Panc1 (cell line): Measurements from ENCODE around the gene SPRYD4. TPM values are rescaled to one million over a fixed set of nuclear protein-coding genes. Genes with fewer than 3 reads are reported as not detected.
"Not testable (repeated sequence)": the region's sequence is repeated elsewhere in the genome, so short reads cannot be mapped to it uniquely, and the experiment has no call there.

Source experiments
- ATAC-seq: fragments of 200-7000 bp; cut with Tn5 transposase; 2 replicates; pipeline ENCODE4 v1.9.1; 2020; ENCODE audit warnings: mild to moderate bottlenecking, moderate library complexity
- BruUV-seq: library from RNA; stranded (reverse); fragments of 400-500 nt; replicated peaks from 2 replicates; lab custom pipeline; 2021; lab: Mats Ljungman, UMichigan
- CTCF ChIA-PET: fragments of 300-600 bp; sonication (Branson Sonifier 250); formaldehyde crosslinking; loops from one replicate; lab custom pipeline; 2022; ENCODE audit warnings: antibody characterized with exemption; lab: Charles Lee
- POLR2A ChIA-PET: fragments of 300-600 bp; sonication (Branson Sonifier 250); formaldehyde crosslinking; loops from one replicate; lab custom pipeline; 2022; ENCODE audit warnings: antibody characterized with exemption; lab: Charles Lee
- DNase-seq: peaks from one replicate; pipeline ENCODE4 v3.0.0-alpha.2; 2010; ENCODE audit warnings: low read depth, low spot score
- H3K27ac ChIP-seq: 2 replicates; pipeline ENCODE4 v1.5.1; 2011; ENCODE audit warnings: mild to moderate bottlenecking, low read length, inconsistent platforms
- H3K27me3 ChIP-seq: fragments of 200-500 bp; sonication (Bioruptor generic); 2 replicates; pipeline ENCODE4 v1.6.0; 2014; ENCODE audit warnings: low read length, inconsistent platforms; ENCODE audit not compliant: control insufficient read depth, insufficient read depth
- H3K36me3 ChIP-seq: fragments of 200-500 bp; sonication (Bioruptor generic); 2 replicates; pipeline ENCODE4 v1.5.1; 2014; ENCODE audit warnings: inconsistent platforms, mild to moderate bottlenecking, low read length, moderate library complexity; ENCODE audit not compliant: control insufficient read depth, insufficient read depth
- H3K4me1 ChIP-seq: 2 replicates; pipeline ENCODE4 v1.5.1; 2011; ENCODE audit warnings: inconsistent platforms, mild to moderate bottlenecking, low read length, moderate library complexity; ENCODE audit not compliant: control insufficient read depth, insufficient read depth
- H3K4me3 ChIP-seq, 2 experiments: 2 replicates each; pipeline ENCODE4 v1.5.1; 2011 to 2012; ENCODE audit warnings: low read depth in 2 of 2, low read length in 2 of 2, mild to moderate bottlenecking in 2 of 2, inconsistent platforms in 1 of 2, moderate library complexity in 1 of 2
- H3K9me3 ChIP-seq: fragments of 200-500 bp; sonication (Bioruptor generic); 2 replicates; pipeline ENCODE4 v1.5.1; 2014; ENCODE audit warnings: low read depth, mild to moderate bottlenecking, inconsistent platforms, low read length, moderate library complexity; ENCODE audit not compliant: control insufficient read depth, insufficient read depth
- POLR2AphosphoS5 ChIP-seq: IDR thresholded peaks from 2 replicates; pipeline ENCODE4 v1.6.1; 2012; ENCODE audit warnings: mild to moderate bottlenecking, low read depth, low read length, moderate library complexity
- REST ChIP-seq, 2 experiments: IDR thresholded peaks; 2 replicates each; pipeline ENCODE4 v1.6.1; 2011 to 2012; ENCODE audit warnings: low read depth in 2 of 2, control low read depth in 1 of 2, low read length in 1 of 2, mild to moderate bottlenecking in 1 of 2, moderate library complexity in 1 of 2; ENCODE audit not compliant: insufficient read depth in 1 of 2
- SIN3A ChIP-seq: IDR thresholded peaks from 2 replicates; pipeline ENCODE4 v1.6.1; 2012; ENCODE audit warnings: low read depth, mild to moderate bottlenecking, low read length, moderate library complexity, borderline replicate concordance; ENCODE audit not compliant: insufficient read depth
- TCF7L2 ChIP-seq: IDR thresholded peaks from 2 replicates; pipeline ENCODE4 v1.6.1; 2011; ENCODE audit warnings: mild to moderate bottlenecking, low read depth, low read length, inconsistent platforms
- in situ Hi-C: cut with HindIII; loops from 2 replicates; pipeline ENCODE4 v1.10.0; 2016; ENCODE audit warnings: low sequenced_read_pairs, low pct_unique_long_range_greater_than_20kb
- intact Hi-C: fragments of 100-400 bp; cut with micrococcal nuclease; formaldehyde crosslinking; loops from one replicate; pipeline ENCODE4 v1.10.0; 2022; ENCODE audit not compliant: unreplicated experiment
- total RNA-seq: library from RNA; stranded (reverse); gene quantifications from one replicate; pipeline ENCODE4 v1.2.1, GENCODE V29; 2021; ENCODE audit not compliant: unreplicated experiment
- TF ChIP-seq, protein P1 (sequence below): fragments of 450-650 bp; IDR thresholded peaks from 2 replicates; pipeline ENCODE4 v1.5.1; 2017; ENCODE audit warnings: mild to moderate bottlenecking

Gene SPRYD4
- total RNA-seq, 1 experiment from 2014 or later, result 3.7 TPM

DNA sequence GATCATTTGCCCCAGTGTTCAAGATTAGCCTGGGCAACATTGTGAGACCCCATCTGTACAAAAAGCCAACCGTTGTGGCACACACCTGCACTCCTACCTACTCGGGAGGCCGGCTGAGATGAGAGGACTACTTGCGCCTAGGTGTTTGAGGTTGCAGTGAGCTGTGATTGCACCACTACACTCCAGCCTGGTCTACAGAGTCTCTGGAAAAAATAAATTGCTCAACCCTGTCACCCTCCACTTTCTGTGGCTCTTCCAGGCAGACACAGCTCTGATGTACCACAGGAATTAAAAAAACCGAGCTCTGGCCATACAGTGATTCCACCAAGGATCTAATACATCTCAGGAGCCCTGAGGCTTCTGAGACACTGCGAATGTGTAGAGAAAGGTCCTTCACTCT, 33.5 kb upstream of the SPRYD4 start:
- ChIA-PET POLR2A (no interaction called here), CTCF (no interaction called here)
- TF ChIP-seq, protein P1, sequence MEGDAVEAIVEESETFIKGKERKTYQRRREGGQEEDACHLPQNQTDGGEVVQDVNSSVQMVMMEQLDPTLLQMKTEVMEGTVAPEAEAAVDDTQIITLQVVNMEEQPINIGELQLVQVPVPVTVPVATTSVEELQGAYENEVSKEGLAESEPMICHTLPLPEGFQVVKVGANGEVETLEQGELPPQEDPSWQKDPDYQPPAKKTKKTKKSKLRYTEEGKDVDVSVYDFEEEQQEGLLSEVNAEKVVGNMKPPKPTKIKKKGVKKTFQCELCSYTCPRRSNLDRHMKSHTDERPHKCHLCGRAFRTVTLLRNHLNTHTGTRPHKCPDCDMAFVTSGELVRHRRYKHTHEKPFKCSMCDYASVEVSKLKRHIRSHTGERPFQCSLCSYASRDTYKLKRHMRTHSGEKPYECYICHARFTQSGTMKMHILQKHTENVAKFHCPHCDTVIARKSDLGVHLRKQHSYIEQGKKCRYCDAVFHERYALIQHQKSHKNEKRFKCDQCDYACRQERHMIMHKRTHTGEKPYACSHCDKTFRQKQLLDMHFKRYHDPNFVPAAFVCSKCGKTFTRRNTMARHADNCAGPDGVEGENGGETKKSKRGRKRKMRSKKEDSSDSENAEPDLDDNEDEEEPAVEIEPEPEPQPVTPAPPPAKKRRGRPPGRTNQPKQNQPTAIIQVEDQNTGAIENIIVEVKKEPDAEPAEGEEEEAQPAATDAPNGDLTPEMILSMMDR, result no peak
- TF ChIP-seq TCF7L2 (no peak), POLR2AphosphoS5 (no peak), REST (IDR thresholded peaks at IDR 0.05; ENCODE audit: insufficient read depth in 1 of 2, low read depth in 2 of 2, low read length in 1 of 2) (no peak), SIN3A (no peak)
- no peak overlapping the region for H3K4me3 ChIP-seq
- no peak for DNase-seq
- H3K27ac ChIP-seq, result no peak overlapping the region
- H3K27me3 ChIP-seq, result no peaks in the 10 kb centered on the region
- intact Hi-C loops, result no loop called here
- H3K36me3 ChIP-seq, result peaks cover 4% of the 10 kb centered on the region; the same call in 1 of the 2 replicates
- no peaks in the 10 kb centered on the region for H3K4me1 ChIP-seq
- H3K9me3 ChIP-seq, result no peaks in the 10 kb centered on the region
- no peak for ATAC-seq
- no TSS peak for BruUV-seq
- in situ Hi-C loops, result no loop called here

DNA sequence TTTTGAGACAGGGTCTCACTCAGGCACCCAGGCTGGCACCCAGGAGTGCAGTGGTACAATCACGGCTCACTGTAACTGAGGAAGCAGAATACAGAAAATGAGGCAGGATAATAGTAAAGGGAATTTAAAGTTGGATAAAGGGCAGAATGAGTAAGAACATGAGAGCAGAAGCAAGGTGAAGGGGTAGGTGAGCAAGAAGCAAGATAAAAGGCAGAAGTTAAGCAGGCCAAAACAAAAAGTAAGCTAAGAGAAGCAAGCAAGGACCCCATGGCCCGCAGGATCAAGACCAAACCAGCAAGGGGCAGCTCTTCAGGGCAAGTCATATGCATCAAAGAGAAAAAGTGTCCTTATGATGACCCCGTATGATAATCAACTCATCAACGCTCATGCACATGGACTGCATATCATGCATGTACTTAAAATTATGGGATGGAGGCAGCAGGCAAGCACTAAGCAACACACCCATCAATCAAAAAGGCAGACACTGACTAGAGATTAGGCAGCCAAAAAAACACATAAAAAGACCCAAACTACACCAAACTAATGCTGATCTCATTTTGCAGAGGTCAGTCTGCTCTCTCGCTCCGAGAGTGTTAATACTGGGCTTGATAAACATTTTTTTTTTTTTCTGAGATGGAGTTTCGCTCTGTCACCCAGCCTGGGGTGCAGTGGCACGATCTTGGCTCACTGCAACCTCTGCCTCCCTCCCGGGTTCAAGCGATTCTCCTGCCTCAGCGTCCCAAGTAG, 30.8 kb upstream of the SPRYD4 start:
- no peak overlapping the region for H3K27ac ChIP-seq
- no peaks in the 10 kb centered on the region for H3K36me3 ChIP-seq
- CTCF ChIA-PET, result no interaction called here
- DNase-seq, result no peak
- BruUV-seq, result no TSS peak
- H3K27me3 ChIP-seq, result no peaks in the 10 kb centered on the region
- no peaks in the 10 kb centered on the region for H3K9me3 ChIP-seq
- in situ Hi-C loops (no loop called here), intact Hi-C loops (no loop called here)
- TF ChIP-seq, protein P1, result no peak
- TF ChIP-seq POLR2AphosphoS5, result no peak
- no peak for TF ChIP-seq TCF7L2
- TF ChIP-seq SIN3A, result no peak
- no peak for TF ChIP-seq REST (IDR thresholded peaks at IDR 0.05; ENCODE audit: insufficient read depth in 1 of 2, low read depth in 2 of 2, low read length in 1 of 2)
- POLR2A ChIA-PET, result no interaction called here
- no peak overlapping the region for H3K4me3 ChIP-seq
- H3K4me1 ChIP-seq, result no peaks in the 10 kb centered on the region
- ATAC-seq, result no peak

GRCh38 chr12:56443208-56443607, 25.2 kb upstream of the SPRYD4 start:
- H3K4me1 ChIP-seq, DNase-seq, CTCF ChIA-PET, ATAC-seq, H3K4me3 ChIP-seq, H3K36me3 ChIP-seq, H3K27ac ChIP-seq, in situ Hi-C loops, H3K27me3 ChIP-seq, BruUV-seq, H3K9me3 ChIP-seq, POLR2A ChIA-PET, intact Hi-C loops: not testable (repeated sequence)
